IMR-90 (cell line): ENCODE results near the gene ZNF385D. TPM values are rescaled to one million over a fixed set of nuclear protein-coding genes. Genes with fewer than 3 reads are reported as not detected.

Experiments
- ATAC-seq: fragments of 200-7000 bp; cut with Tn5 transposase; 2 replicates; pipeline ENCODE4 v1.9.1; 2020; ENCODE audit warnings: low read depth, mild to moderate bottlenecking, moderate library complexity
- BruUV-seq: library from RNA; stranded (reverse); fragments of 400-500 nt; replicated peaks from 2 replicates; lab custom pipeline; 2021; lab: Mats Ljungman, UMichigan
- CTCF ChIA-PET: fragments of 300-600 bp; formaldehyde crosslinking; extraction: SDS; loops from one replicate; lab custom pipeline; 2021; ENCODE audit warnings: antibody characterized with exemption; lab: Yijun Ruan, JAX
- POLR2A ChIA-PET: fragments of 300-600 bp; sonication (Branson Sonifier 250); formaldehyde crosslinking; loops from one replicate; lab custom pipeline; 2022; ENCODE audit warnings: antibody characterized with exemption; ENCODE audit not compliant: unreplicated experiment; lab: Charles Lee
- DNase-seq: peaks from one replicate; pipeline ENCODE4 v3.0.0; 2013
- H2AFZ ChIP-seq: replicated peaks from 2 replicates; pipeline ENCODE3; 2013; ENCODE audit warnings: low read length, mild to moderate bottlenecking; ENCODE audit not compliant: poor library complexity
- H2AK5ac ChIP-seq: 2 replicates; pipeline ENCODE4 v1.6.1; 2013; ENCODE audit warnings: low read depth, low read length, inconsistent platforms
- H2AK9ac ChIP-seq: replicated peaks from 2 replicates; pipeline ENCODE3; 2013; ENCODE audit warnings: mild to moderate bottlenecking, low read depth, low read length, moderate library complexity; ENCODE audit not compliant: poor library complexity
- H2BK120ac ChIP-seq: 2 replicates; pipeline ENCODE4 v1.6.1; 2013; ENCODE audit warnings: low read depth, low read length, inconsistent platforms
- H2BK15ac ChIP-seq: 3 replicates; pipeline ENCODE4 v1.6.1; 2013; ENCODE audit warnings: low read depth, low read length, inconsistent platforms
- H2BK20ac ChIP-seq: 2 replicates; pipeline ENCODE4 v1.6.1; 2013; ENCODE audit warnings: low read depth, mild to moderate bottlenecking, inconsistent platforms, low read length, moderate library complexity
- H2BK5ac ChIP-seq: 2 replicates; pipeline ENCODE4 v1.6.1; 2013; ENCODE audit warnings: mild to moderate bottlenecking, low read depth, low read length, inconsistent platforms; ENCODE audit not compliant: poor library complexity, severe bottlenecking
- H3K14ac ChIP-seq: replicated peaks from 2 replicates; pipeline ENCODE4 v1.6.1; 2013; ENCODE audit warnings: low read depth, low read length, inconsistent platforms
- H3K18ac ChIP-seq: 2 replicates; pipeline ENCODE4 v1.6.1; 2013; ENCODE audit warnings: low read depth, low read length, control low read depth
- H3K23ac ChIP-seq: 2 replicates; pipeline ENCODE4 v1.6.1; 2013; ENCODE audit warnings: low read depth, low read length, inconsistent platforms
- H3K27ac ChIP-seq: 2 replicates; pipeline ENCODE4 v1.5.1; 2013; ENCODE audit warnings: mild to moderate bottlenecking, control low read depth, low read length; ENCODE audit not compliant: insufficient read depth
- H3K27me3 ChIP-seq: 2 replicates; pipeline ENCODE4 v1.6.1; 2013; ENCODE audit warnings: low read length; ENCODE audit not compliant: control insufficient read depth, insufficient read depth
- H3K36me3 ChIP-seq: 2 replicates; pipeline ENCODE4 v1.6.1; 2013; ENCODE audit warnings: low read length, mixed read lengths; ENCODE audit not compliant: control insufficient read depth, insufficient read depth
- H3K4ac ChIP-seq: 2 replicates; pipeline ENCODE4 v1.6.1; 2013; ENCODE audit warnings: low read depth, low read length, inconsistent platforms
- H3K4me1 ChIP-seq: 2 replicates; pipeline ENCODE4 v1.6.1; 2013; ENCODE audit warnings: low read length, mixed read lengths; ENCODE audit not compliant: control insufficient read depth, insufficient read depth
- H3K4me2 ChIP-seq: 2 replicates; pipeline ENCODE4 v1.6.1; 2013; ENCODE audit warnings: low read depth, mild to moderate bottlenecking, control low read depth, low read length, moderate library complexity
- H3K4me3 ChIP-seq: 2 replicates; pipeline ENCODE4 v1.5.1; 2013; ENCODE audit warnings: low read depth, mild to moderate bottlenecking, control low read depth, low read length, moderate library complexity; ENCODE audit not compliant: insufficient read depth
- H3K56ac ChIP-seq: 2 replicates; pipeline ENCODE4 v1.6.1; 2013; ENCODE audit warnings: low read length, inconsistent platforms; ENCODE audit not compliant: insufficient read depth; ENCODE audit errors: extremely low read depth
- H3K79me1 ChIP-seq, 2 experiments: 2 replicates each; pipeline ENCODE4 v1.6.1; 2013; ENCODE audit warnings: low read length in 2 of 2, inconsistent platforms in 1 of 2, low read depth in 1 of 2
- H3K9ac ChIP-seq: 2 replicates; pipeline ENCODE4 v1.6.1; 2013; ENCODE audit warnings: low read depth, low read length, control low read depth
- H3K9me1 ChIP-seq: 2 replicates; pipeline ENCODE4 v1.6.1; 2013; ENCODE audit warnings: low read length, inconsistent platforms; ENCODE audit not compliant: insufficient read depth
- H3K9me3 ChIP-seq: 2 replicates; pipeline ENCODE4 v1.6.1; 2013; ENCODE audit warnings: low read length; ENCODE audit not compliant: control insufficient read depth, insufficient read depth
- H4K20me1 ChIP-seq: 2 replicates; pipeline ENCODE4 v1.6.1; 2013; ENCODE audit warnings: low read length, inconsistent platforms; ENCODE audit not compliant: insufficient read depth
- H4K5ac ChIP-seq: 2 replicates; pipeline ENCODE4 v1.6.1; 2013; ENCODE audit warnings: mild to moderate bottlenecking, low read depth, low read length, control low read depth
- H4K8ac ChIP-seq, 2 experiments: 2 replicates each; pipeline ENCODE4 v1.6.1; 2013; ENCODE audit warnings: low read depth in 2 of 2, low read length in 2 of 2, control low read depth in 1 of 2, inconsistent platforms in 1 of 2
- H4K91ac ChIP-seq: 2 replicates; pipeline ENCODE4 v1.6.1; 2013; ENCODE audit warnings: low read depth, low read length, inconsistent platforms; ENCODE audit not compliant: insufficient read depth
- RCOR1 ChIP-seq: IDR thresholded peaks from 2 replicates; pipeline ENCODE4 v1.6.1; 2012; ENCODE audit warnings: mild to moderate bottlenecking, low read length, improper control_type of control experiment; ENCODE audit not compliant: insufficient replicate concordance
- WGBS, 2 experiments: methylation state at CpG; one replicate each; pipeline versions ENCODE4 v1.1.5 to v1.1.7; 2013; ENCODE audit warnings: missing lambda C conversion rate in 2 of 2; ENCODE audit not compliant: insufficient read length in 1 of 2; ENCODE audit errors: extremely low coverage in 2 of 2; 5-methylcytosine and 5-hydroxymethylcytosine counted together
- dilution Hi-C: fragments of 300-500 bp; cut with HindIII; formaldehyde crosslinking; loops from one replicate; pipeline ENCODE4 v1.14.3; 2018; ENCODE audit warnings: low sequenced_read_pairs; ENCODE audit not compliant: unreplicated experiment
- in situ Hi-C: fragments of 300-500 bp; cut with MboI; formaldehyde crosslinking; loops from 3 replicates; pipeline ENCODE4 v1.14.3; 2019; ENCODE audit warnings: low sequenced_read_pairs, inconsistent platforms, mixed read lengths
- intact Hi-C: fragments of 100-400 bp; cut with micrococcal nuclease; formaldehyde crosslinking; loops from 2 replicates; pipeline ENCODE4 v1.10.0; 2022
- polyA plus RNA-seq, 3 experiments: library from polyadenylated mRNA; depleted of rRNA; stranded (reverse); fragments of >200 nt; gene quantifications; 2 replicates each; pipeline ENCODE4 v1.2.3, GENCODE V29; 2012; ENCODE audit warnings: low replicate concordance in 1 of 3
- total RNA-seq: library from RNA; depleted of rRNA; stranded (reverse); fragments of >200 nt; gene quantifications from 2 replicates; pipeline ENCODE4 v1.2.3, GENCODE V29; 2012
- TF ChIP-seq, protein P1 (sequence below): fragments of 150-350 bp; IDR thresholded peaks from 2 replicates; pipeline ENCODE4 v1.6.1; 2016; ENCODE audit warnings: low read depth, mild to moderate bottlenecking, low read length, moderate library complexity, borderline replicate concordance

Gene ZNF385D
- total and polyA plus RNA-seq, 2 of the 4 experiments (the other 2 are of a cell fraction) = 0.18 to 2.4 TPM

DNA sequence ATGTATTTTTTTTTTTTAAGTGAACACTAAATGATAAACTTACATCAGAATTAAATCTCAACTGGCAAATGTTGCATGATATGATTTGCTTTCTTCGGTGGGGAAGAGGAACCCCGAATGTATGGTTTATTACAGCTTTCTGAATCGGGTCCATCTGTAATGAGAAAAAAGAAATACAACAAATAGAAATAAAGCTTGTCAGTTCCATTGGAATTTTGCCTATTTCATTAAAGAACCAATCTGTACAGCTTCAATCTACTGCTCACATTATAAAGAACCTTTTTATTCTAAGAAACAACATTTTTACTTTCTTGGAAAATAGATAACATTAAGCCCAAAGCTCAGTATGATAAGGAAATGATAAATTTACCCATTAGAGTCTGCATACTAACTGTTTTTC lies 186.5 kb downstream of the ZNF385D start:
- BruUV-seq = no TSS peak
- H3K18ac ChIP-seq = no peak overlapping the region
- H3K4me2 ChIP-seq = no peak overlapping the region
- no peak overlapping the region for H3K4me3 ChIP-seq
- no peak overlapping the region for H2BK5ac ChIP-seq
- no peaks in the 10 kb centered on the region for H3K9me3 ChIP-seq
- no peaks in the 10 kb centered on the region for H3K9me1 ChIP-seq
- ChIA-PET CTCF (no interaction called here), POLR2A (no interaction called here)
- H2BK15ac ChIP-seq = no peak overlapping the region
- no peak overlapping the region for H4K91ac ChIP-seq
- no peak overlapping the region for H3K9ac ChIP-seq
- intact Hi-C loops = no loop called here
- H3K27me3 ChIP-seq = no peaks in the 10 kb centered on the region
- H4K8ac ChIP-seq = no peak overlapping the region
- H2BK120ac ChIP-seq = no peak overlapping the region
- H3K23ac ChIP-seq = no peak overlapping the region
- H2AK9ac ChIP-seq = no peak overlapping the region
- dilution Hi-C loops = no loop called here
- WGBS, 2 experiments = no CpG with 5 or more reads among the region's 3 CpGs
- no peak overlapping the region for H2BK20ac ChIP-seq
- no peak for TF ChIP-seq RCOR1
- TF ChIP-seq, protein P1, sequence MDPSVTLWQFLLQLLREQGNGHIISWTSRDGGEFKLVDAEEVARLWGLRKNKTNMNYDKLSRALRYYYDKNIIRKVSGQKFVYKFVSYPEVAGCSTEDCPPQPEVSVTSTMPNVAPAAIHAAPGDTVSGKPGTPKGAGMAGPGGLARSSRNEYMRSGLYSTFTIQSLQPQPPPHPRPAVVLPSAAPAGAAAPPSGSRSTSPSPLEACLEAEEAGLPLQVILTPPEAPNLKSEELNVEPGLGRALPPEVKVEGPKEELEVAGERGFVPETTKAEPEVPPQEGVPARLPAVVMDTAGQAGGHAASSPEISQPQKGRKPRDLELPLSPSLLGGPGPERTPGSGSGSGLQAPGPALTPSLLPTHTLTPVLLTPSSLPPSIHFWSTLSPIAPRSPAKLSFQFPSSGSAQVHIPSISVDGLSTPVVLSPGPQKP = no peak
- in situ Hi-C loops = no loop called here
- no peak overlapping the region for H3K4ac ChIP-seq
- H3K79me1 ChIP-seq = no peaks in the 10 kb centered on the region
- no peaks in the 10 kb centered on the region for H4K20me1 ChIP-seq
- no peak overlapping the region for H3K14ac ChIP-seq
- DNase-seq (no peak), ATAC-seq (no peak)
- no peak overlapping the region for H3K56ac ChIP-seq
- H2AK5ac ChIP-seq = no peak overlapping the region
- no peak overlapping the region for H3K27ac ChIP-seq
- no peaks in the 10 kb centered on the region for H3K4me1 ChIP-seq
- H3K36me3 ChIP-seq = no peaks in the 10 kb centered on the region
- H2AFZ ChIP-seq = no peak overlapping the region
- H4K5ac ChIP-seq = no peak overlapping the region
